GM21390 (cell line): ENCODE data around the gene CNOT9.
"Not testable (repeated sequence)": the region's sequence is repeated elsewhere in the genome, so short reads cannot be mapped to it uniquely, and the experiment has no call there.

Experiments
- ATAC-seq: cut with Tn5 transposase; IDR thresholded peaks from one replicate; pipeline ENCODE4 v1.9.1; 2021; ENCODE audit not compliant: unreplicated experiment

CNOT9 gene, protein sequence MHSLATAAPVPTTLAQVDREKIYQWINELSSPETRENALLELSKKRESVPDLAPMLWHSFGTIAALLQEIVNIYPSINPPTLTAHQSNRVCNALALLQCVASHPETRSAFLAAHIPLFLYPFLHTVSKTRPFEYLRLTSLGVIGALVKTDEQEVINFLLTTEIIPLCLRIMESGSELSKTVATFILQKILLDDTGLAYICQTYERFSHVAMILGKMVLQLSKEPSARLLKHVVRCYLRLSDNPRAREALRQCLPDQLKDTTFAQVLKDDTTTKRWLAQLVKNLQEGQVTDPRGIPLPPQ

DNA sequence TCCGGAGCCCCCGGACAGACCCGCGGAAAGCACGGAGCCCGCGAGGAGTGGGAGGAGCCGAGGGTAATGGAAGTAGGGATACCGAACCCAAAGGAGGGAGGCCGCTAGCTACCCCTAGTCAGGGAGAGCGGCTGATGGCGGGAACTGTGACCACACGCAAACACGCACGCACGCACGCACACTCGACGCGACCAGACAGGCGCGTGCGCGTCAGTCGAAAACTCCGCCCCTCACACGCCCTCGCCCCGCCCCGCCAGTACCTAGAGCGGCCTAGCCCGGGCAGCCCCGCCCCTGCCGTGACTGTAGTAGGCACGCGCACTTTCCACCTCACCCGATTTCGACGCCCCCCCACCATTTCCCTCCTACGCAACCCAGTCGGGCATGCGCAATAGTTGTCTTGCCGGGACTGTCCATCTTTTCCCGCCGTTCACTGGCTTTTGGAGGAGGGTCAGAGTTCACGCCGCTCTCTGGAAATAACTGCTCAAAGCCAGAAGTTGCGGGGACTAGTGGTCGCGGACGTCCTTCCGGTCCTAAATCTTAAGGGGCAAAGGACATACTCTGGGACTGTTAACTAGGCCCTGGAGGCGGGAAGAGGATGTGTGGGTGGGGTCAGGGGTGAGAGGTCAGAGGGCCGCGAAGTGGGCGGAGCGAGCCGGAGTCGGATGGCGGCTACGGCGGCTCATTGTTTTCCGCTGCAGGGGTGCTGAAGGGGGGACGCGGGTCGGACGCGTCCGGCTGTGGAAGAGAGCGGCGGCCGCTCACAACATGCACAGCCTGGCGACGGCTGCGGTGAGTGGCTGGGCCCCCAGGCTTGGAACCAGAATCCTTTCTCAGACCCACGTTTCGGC, at the start of gene CNOT9, which contains the start of gene USP37:
CNOT9 (plus strand) TSS at position 650 of the 848 bp plus-strand sequence; CDS start at position 766, 116 bp downstream.
USP37 (minus strand) TSS at position 162 of the 848 bp plus-strand sequence. CDS start 9,698 bp downstream, outside the sequence.
- peak; percentile 73 for ATAC-seq

DNA sequence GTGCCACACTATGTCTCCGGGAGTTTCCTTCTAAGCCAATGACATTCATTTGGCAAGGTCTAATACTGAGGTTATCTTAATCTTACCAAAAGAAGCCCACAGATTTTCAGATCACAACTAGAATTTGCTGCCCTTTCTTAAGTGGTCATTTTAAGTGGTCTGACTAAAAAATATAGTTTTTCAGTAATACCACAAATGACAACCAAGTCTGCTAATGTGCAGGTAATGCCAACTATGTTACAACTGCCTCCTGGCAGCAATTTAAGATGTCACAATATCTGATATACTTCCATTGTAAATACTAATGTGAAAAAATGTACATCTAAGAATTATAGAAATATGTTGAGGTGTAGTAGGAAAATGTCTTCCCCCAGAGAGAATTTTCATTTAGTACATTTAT, 49.8 kb upstream of the CNOT9 start:
- ATAC-seq: no peak

DNA sequence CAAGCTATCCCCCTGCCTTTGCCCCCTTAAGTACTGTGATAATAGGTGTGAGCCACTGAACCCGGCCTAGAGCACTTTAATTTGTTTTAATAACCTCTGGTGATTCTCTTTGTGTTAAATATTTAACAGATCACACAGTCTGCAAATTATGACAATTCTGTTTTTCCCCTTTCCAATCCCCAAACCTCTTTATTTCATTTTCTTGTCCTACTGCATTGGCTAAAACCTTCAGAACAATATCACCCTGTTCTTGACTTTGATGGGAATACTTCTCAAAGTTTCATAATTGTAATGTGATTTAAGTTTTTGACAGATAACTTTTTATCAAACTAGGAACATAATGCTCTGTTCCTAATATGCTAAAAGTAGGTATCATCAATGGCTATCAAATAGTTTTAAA, 45.0 kb upstream of the CNOT9 start:
- ATAC-seq: no peak

DNA sequence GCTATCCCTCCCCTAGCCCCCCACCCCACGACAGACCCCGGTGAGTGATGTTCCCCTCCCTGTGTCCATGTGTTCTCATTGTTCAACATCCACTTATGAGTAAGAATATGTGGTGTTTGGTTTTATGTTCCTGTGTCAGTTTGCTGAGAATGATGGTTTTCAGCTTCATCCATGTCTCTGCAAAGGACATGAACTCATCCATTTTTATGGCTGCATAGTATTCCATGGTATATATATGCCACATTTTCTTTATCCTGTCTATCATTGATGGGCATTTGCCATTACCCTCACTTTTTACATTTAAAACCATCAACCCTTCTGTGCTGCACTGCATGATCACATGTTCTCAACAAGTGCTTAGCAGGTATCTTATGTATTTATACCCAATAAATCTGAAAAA, 40.2 kb upstream of the CNOT9 start:
- ATAC-seq: not testable (repeated sequence)

DNA sequence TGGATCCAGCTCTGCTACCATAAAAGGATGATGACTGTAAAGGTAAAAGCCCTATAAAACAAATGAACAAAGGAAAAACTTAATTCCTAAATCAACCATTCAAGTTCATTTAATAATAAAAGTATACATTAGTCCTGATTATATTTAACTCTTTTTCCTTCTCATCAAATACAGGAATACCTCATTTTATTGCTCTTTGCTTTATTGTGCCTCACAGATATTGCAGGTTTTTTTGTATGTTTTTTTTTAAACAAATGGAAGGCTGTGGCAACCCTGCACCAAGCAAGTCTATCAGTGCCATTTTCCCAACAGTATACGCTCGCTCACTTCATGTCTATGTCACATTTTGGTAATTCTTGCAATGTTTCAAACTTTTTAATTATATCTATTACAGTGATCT, 38.6 kb upstream of the CNOT9 start:
- ATAC-seq: no peak

DNA sequence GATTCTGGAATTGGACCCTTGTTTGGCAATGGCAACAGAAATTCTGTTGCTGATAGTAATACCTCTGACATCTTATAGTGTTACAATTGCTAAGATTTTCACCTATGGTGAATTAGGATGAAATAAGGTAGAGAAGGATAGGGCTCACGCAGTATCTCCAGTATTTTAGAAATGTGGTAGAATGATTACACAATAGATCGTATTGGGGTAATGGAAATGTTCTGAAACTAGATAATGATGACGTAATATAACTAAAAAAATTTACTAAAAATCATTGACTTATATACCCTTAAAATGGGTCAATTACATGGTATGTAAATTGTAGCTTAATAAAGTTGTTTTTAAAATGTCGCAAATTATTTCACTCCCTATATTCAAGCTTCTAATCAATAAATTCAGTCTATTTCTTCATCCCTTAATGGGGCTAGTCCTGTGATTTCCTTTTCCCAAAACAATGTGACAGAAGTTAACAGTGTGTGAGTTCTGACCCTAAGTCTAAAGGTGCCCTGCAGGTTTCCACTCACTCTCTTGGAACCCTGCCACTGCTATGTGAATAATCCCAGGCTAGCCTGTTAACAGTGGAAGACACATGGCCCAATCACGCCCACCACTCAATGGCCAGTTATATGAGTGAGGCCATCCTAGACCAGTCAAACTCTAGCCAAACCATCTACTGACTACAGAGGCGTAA, 31.7 kb upstream of the CNOT9 start:
- ATAC-seq: no peak

DNA sequence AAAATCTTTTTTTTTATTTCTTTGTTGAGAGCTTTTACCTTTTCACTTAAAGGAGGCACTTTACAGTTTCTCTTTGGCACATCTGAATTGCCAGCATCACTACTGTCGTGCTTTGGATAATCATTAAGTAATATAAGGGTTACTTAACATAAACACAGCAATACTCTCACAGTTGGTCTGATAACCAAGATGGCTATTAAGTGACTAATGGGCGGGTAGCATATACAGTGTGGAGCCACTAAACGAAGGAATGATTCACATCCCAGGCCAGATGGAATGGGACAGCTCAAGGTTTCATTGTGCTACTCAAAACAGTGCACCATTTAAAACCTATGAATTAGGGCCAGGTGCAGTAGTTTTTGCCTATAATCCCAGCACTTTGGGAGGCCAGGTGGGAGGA, 28.6 kb upstream of the CNOT9 start:
- ATAC-seq: no peak

DNA sequence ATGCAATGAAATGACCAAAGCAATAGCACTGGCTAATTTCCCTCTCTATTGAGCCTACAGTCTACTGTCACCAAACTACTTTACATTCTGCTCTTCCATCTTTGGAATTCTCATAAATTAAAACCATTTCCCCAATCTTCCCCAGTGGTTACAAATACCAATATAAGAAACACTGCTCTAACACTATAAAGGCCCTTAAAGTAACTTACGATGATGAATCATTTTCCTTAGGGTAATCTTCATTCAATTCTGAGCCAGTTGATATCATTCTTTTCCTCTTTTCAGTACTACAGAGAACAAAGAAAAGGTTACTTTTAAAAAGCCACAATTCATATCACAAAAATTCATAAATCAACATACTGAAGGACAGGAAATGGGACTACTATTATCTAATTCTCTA, 22.6 kb upstream of the CNOT9 start:
- ATAC-seq: no peak

DNA sequence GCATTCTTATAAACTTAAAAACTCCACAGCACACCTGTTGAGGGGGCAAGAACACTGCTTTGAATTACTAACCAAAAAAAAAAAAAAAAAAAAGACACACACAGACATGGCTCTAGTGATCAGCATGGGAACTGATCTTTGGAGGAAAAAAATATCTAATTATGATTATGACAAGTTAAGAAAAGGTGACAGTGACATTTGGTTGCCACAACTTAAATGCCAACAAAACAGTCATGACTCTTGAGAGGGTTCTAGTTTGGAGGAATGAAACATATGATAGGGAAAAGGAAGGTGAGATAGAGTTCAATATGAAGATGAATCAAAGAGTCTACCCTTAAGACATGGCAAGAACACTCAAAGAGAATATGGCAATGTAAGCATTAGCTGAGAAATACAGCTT, 21.1 kb upstream of the CNOT9 start:
- ATAC-seq: no peak

DNA sequence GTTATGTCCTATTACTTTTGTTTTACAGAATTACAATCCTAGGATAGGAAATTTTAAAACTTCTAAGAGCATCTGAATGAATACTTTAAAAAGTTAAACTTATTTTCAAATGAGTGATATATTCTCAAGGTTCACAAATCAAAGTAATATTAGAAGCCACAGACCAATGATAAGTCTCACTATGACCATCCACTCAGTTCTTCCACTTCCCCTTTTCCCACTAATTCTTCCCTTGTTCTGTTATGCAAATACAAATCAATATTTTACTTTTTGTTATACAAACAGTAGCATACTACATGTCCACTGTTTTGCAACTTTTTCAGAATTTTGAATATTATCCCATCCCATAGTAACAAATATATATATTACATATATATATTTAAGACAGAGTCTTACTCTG, 20.7 kb upstream of the CNOT9 start:
- ATAC-seq: no peak

DNA sequence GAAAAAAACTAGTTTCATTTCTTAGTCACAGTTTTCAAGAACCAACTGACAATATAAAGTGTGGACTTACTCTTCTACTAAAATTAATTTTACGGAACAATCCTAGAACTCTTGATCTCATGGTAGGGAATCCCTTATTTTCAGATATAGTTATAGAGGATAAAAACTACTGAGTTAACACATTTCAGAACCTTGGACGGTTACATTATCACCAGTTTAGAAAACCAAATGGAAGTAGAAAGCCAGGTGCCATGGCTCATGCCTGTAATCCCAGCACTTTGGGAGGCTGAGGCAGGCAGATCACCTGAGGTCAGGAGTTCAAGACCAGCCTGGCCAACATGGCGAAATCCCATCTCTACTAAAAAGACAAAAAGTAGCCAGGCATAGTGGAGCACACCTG, 14.4 kb upstream of the CNOT9 start:
- ATAC-seq: not testable (repeated sequence)

DNA sequence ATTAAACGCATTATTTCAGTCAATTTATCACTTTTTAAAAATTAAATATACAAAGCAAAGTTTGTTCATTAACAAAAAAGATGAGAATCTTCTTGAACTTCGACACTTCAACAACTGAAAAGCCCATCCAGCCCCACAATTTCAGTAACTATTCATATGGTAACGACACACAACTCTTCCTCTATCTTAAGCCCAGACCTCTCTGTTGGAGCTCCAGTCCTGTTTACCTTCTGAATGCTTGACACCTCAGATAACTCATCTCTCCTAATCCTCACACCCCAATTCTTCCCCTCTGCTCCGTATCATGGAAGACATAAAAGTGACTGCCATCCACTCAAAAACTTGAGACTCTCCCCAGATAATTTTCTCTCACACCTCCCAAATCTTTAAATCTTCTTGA, 13.1 kb upstream of the CNOT9 start:
- ATAC-seq: no peak

DNA sequence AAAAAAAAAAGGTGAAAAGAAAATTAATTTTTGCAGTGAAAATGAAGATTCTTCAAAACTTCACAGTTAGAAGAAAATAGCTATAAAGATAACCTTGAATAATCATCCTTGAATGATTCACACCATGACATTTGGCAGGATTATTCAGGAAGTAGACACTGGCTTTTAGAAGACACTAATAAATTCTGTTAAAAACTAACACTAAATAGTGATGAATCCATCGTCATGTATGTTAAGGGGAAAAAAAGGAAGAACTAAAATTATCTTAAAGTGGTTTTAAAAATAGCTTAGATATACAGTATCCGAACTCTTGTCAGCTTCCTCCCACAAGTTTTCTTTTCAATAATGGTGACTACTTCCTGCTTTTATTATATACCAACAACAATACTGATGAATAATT, 10.7 kb upstream of the CNOT9 start:
- ATAC-seq: no peak

DNA sequence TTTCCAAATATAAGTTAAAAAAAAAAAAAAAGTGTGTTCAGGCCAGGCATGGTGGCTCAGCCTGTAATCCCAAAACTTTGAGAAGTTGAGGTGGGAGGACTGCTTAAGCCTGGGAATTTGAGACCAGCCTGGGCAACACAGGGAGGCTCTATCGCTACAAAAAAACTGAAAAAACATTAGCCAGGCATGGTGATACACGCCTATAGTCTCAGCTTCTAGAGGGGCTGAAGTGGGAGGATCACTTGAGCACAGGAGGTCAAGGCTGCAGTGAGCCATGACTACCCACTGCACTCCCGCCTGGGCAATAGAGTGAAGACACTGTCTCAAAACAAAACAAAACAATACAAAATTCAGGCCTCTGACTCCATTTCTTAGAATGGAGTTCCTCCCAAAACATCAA, 9.7 kb upstream of the CNOT9 start:
- ATAC-seq: no peak

DNA sequence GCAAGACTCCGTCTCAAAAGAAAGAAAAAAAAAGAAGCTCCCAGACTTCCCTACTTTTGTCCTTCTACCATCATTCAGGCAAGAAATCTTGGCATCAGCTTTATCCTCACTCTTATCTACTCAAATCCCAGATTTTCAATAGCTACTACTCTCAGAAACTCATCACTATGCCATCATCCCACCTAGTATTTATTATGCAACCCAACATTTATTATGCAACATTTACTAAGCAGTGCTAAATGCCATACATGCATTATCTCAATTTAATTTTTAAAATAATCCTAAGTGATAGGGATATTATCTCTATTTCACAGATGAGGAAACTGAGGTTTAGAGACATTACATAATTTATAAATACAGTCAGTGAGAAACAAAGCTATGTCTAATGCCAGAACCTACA, 4.6 kb upstream of the CNOT9 start:
- no peak for ATAC-seq

DNA sequence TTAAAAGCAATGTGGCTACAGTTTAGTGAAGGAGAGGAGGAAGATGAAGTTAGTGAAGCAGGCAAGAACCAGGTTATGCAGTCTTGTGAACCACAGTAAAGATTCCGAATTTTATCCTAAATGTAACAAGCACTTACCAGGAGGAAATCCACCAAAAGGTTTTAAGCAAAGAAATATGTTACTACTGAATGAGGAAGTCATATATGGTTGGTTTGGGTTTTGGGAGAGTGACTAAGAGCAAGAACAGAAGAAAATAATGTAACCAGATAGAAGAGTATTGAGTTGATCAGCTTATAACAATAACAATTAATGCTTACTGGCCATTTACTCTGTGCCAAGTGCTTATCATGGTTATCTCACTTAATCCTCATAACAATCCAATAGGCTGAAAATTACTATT, 2.3 kb upstream of the CNOT9 start:
- no peak for ATAC-seq

DNA sequence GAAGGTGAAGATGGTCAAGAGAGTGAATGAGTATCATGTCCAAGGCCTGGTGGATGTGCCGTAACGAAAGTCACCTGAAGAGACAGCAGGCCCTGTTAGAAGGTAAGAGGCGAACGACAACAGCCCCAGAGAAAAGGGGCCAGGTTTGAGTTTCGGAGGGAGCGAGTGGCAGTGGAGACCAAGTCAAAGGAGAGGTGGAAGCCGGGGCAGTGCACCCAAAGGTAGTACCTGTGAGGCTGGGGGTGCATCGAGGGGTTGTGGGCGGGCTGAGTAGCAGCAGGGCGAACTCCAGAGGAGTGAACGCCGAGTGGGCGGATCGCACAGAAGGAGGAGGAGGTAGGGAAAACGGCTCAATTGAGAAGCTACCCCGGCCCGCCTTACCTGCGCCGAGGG, 846 bp upstream of the CNOT9 start:
- ATAC-seq: peak; percentile 49

DNA sequence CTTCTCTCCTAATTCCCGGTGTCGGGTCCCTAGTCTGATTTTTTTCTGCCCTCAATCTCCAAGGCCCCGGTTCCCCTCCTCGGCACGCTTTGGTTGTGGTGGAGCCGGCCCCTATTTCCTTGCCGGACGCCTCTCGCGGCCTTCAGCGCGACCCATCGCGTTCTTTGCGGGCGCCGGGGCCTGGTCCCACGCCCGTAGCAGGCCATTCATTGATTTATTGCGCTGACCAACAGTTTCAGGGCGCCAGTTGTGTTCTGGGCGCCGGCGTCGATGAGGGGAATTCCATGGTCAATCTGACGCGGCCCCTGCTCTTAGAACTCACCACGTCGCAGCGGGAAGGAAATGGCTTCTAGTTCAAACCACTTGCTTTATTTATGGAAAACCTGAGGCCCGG, 396 bp downstream of the CNOT9 start:
- ATAC-seq: peak; percentile 13

DNA sequence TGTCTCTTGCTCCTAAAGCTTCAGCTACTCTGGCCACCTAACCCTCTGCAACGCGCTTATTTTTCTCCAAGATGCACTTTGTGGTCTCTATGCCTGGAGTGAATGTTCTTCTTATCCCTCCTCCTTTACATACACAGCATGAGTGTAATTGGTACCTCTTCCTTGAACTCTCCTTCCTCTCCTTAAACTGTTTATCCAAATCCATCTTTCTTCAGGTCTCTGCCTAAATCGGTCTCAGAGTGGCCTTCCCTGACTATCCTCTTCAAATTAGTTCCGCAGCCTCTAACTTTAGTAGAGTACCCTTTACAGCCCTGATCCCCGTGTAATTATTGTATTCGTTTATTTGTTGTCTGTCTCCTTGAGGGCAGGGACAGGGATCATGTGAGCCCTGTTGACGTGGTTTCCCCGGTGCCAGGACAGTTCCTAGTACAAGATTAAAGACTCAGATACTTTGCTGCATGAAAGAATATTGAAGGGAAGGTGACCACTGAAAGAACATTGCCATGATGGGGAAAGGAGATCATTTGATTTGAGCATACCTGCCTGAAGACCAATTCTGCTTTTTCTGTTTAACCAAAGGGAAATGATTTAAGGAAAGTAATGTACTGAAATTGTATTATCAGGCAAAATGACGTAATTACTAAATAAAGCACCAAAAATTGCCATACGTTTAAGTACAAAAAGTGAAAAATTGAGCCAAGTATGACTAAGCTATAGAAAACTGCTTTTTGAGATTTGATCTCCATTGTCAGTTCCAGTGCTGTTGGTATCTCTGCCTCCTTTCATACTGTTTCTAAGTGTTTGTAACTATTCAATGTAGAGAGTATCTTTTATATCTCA, 1.2 kb downstream of the CNOT9 start:
- no peak for ATAC-seq

DNA sequence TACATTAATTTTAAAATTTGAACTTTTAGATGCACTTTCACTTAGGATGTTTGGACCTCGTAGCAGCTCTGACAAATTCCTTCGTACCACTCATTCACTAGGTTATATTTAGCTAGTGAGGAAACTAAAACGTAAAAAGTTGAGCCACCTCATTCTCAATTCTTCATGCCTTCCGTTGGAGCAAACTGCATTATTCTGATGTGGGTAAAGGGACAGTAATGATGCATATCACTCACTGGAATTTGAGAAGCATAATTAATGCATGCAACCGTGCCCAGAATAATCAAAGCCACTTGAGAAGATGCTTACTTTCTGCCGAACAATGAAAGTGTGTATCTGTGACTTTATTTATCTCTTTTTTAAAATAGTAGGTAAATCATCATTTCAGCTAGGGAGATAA, 2.2 kb downstream of the CNOT9 start:
- no peak for ATAC-seq

DNA sequence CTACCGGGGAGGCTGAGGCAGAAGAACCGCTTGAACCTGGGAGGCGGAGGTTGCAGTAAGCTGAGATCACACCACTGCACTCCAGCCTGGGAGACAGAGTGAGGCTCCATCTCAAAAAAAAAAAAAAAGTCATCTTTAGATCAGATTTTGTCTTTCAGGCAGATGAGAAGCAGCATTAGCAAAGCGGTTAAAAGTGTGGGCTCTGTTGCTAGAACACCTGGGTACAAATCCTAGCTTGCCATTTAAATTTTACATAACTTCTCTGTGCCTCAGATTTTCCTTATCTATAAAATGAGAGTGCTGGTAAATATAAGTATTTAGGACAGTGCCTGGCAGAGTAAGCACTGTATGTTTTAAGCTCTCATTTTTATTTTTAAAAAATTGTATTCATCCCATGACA, 8.2 kb downstream of the CNOT9 start:
- no peak for ATAC-seq
